OCI-LY1 (cell line): ENCODE measurements around the gene MAPK7.

ENCODE experiments used
- CTCF ChIP-seq: fragments of 200-600 bp; sonication (generic), shearing (Covaris generic); IDR thresholded peaks from 2 replicates; pipeline ENCODE4 v1.5.1; 2017; ENCODE audit warnings: mild to moderate bottlenecking, antibody characterized with exemption, low read length, moderate library complexity, mixed read lengths
- EZH2 ChIP-seq: fragments of 200-600 bp; sonication (generic), shearing (Covaris generic); IDR thresholded peaks from 2 replicates; pipeline ENCODE4 v1.8.0; 2017; ENCODE audit warnings: borderline replicate concordance, mixed run types, mild to moderate bottlenecking, antibody characterized with exemption, low read length, moderate library complexity, mixed read lengths

- TF ChIP-seq CTCF: no peak
- no peak for TF ChIP-seq EZH2
Observed at GRCh38 chr17:19412984-19413383, 34.7 kb downstream of the MAPK7 start.
